Measurements from ENCODE around the gene L3MBTL3.
"Not testable (repeated sequence)": the region's sequence is repeated elsewhere in the genome, so short reads cannot be mapped to it uniquely, and the experiment has no call there.

The L3MBTL3 gene

GRCh38 chr6:130120731-130121130 lies 102.3 kb downstream of the L3MBTL3 start:
- Histone ChIP-seq H3K36me3 (ENCODE audit: insufficient read depth, low read length) (no peaks in the 10 kb centered on the region), H3K9me3 (ENCODE audit: control insufficient read depth, insufficient read depth, low read length) (no peaks in the 10 kb centered on the region), H3K9ac (ENCODE audit: low read depth, low read length) (no peak overlapping the region), H3K4me1 (ENCODE audit: insufficient read depth, low read length) (no peaks in the 10 kb centered on the region)

DNA sequence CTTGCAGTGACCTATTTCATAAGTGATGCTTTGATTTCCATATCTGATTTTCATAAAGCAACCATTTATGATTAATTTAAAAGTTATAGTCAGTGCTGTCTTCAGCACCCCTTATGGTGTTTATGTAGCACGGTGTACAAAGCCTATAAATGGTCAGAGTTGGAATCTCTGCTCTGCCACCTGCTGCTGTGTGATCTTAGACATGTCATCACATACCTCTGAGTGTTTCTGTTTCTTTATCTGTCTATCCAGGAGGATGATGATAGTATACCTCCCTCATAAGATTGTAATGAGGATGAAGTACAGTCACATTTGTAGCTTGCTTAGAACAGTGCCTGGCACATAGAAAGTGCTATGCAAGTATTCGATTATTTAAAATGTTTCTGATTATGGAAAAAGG lies 103.9 kb downstream of the L3MBTL3 start:
- H3K4me1 ChIP-seq (ENCODE audit: insufficient read depth, low read length), result no peaks in the 10 kb centered on the region
- H3K36me3 ChIP-seq (ENCODE audit: insufficient read depth, low read length), result no peaks in the 10 kb centered on the region
- no peaks in the 10 kb centered on the region for H3K9me3 ChIP-seq (ENCODE audit: control insufficient read depth, insufficient read depth, low read length)
- no peak overlapping the region for H3K9ac ChIP-seq (ENCODE audit: low read depth, low read length)

- no peaks in the 10 kb centered on the region for H3K36me3 ChIP-seq (ENCODE audit: insufficient read depth, low read length)
- H3K4me1 ChIP-seq (ENCODE audit: insufficient read depth, low read length), result no peaks in the 10 kb centered on the region
- H3K9ac ChIP-seq (ENCODE audit: low read depth, low read length), result no peak overlapping the region
- no peaks in the 10 kb centered on the region for H3K9me3 ChIP-seq (ENCODE audit: control insufficient read depth, insufficient read depth, low read length)
Measured at GRCh38 chr6:130127195-130127594, 108.8 kb downstream of the L3MBTL3 start.

DNA sequence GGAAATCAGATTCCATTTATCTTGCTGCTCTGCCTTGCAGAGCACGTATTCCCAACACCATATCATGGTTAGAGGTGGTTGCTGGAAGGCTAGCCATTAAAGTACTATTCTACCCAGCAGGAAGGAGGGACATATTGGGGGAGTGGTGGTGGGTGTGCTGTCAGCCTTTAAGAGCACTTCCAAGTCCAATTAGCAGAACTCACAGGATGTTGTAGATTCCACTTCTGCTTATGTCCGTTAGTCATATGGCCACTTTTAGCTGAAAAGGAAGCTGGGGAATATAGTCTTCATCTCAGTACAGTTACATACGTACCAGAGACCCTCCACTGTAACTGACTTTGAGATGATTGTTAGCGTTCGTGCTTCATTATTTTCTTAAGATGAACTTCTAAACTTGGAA lies 109.9 kb downstream of the L3MBTL3 start:
- Histone ChIP-seq H3K36me3 (ENCODE audit: insufficient read depth, low read length) (no peaks in the 10 kb centered on the region), H3K9me3 (ENCODE audit: control insufficient read depth, insufficient read depth, low read length) (no peaks in the 10 kb centered on the region), H3K4me1 (ENCODE audit: insufficient read depth, low read length) (no peaks in the 10 kb centered on the region), H3K9ac (ENCODE audit: low read depth, low read length) (no peak overlapping the region)

GRCh38 chr6:130129762-130130246 lies 111.4 kb downstream of the L3MBTL3 start:
- no peak overlapping the region for H3K9ac ChIP-seq (ENCODE audit: low read depth, low read length)
- no peaks in the 10 kb centered on the region for H3K36me3 ChIP-seq (ENCODE audit: insufficient read depth, low read length)
- H3K9me3 ChIP-seq (ENCODE audit: control insufficient read depth, insufficient read depth, low read length), result no peaks in the 10 kb centered on the region
- H3K4me1 ChIP-seq (ENCODE audit: insufficient read depth, low read length), result no peaks in the 10 kb centered on the region

- Histone ChIP-seq H3K9me3 (ENCODE audit: control insufficient read depth, insufficient read depth, low read length) (no peaks in the 10 kb centered on the region), H3K36me3 (ENCODE audit: insufficient read depth, low read length) (no peaks in the 10 kb centered on the region), H3K4me1 (ENCODE audit: insufficient read depth, low read length) (no peaks in the 10 kb centered on the region), H3K9ac (ENCODE audit: low read depth, low read length) (no peak overlapping the region)
Measured at GRCh38 chr6:130132286-130132701, 113.9 kb downstream of the L3MBTL3 start.

DNA sequence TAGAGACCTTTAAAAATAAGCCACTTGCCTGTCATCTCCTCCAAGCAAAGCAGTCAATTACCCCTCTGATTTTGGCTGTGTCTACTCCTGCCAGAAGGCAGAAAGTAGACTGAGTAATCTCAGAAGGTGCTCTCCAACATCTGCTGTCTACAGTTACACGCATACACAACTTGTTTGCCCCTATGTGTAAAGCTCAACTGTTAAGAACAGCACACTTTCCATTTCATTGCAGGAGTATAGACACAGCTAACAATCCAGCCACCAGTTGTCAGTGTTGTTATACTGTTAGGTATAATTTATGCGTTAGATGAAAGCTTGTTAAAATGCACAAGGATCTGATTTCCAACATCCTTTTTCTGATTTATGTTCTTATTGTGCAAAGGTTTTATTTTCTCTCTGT lies 116.2 kb downstream of the L3MBTL3 start:
- Histone ChIP-seq H3K36me3 (ENCODE audit: insufficient read depth, low read length) (no peaks in the 10 kb centered on the region), H3K9me3 (ENCODE audit: control insufficient read depth, insufficient read depth, low read length) (no peaks in the 10 kb centered on the region), H3K9ac (ENCODE audit: low read depth, low read length) (no peak overlapping the region), H3K4me1 (ENCODE audit: insufficient read depth, low read length) (no peaks in the 10 kb centered on the region)

DNA sequence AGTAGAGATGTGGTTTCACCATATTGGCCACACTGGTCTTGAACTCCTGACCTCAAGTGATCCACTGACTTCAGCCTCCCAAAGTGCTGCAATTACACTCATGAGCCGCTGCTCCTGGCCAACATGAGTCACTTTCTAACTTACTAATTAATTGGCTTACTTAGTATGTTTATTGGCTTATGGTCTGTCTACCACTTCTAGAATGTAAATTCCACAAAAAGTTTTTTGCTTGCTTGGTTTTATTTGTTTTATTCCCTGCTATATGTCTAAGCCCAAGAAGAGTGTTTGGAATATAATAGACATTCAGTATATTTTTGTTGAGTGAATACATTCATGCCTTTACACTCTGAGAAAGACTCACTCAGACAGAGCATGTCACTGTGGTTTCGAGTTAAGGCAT lies 118.4 kb downstream of the L3MBTL3 start:
- H3K9ac ChIP-seq (ENCODE audit: low read depth, low read length), result no peak overlapping the region
- no peaks in the 10 kb centered on the region for H3K4me1 ChIP-seq (ENCODE audit: insufficient read depth, low read length)
- no peaks in the 10 kb centered on the region for H3K9me3 ChIP-seq (ENCODE audit: control insufficient read depth, insufficient read depth, low read length)
- H3K36me3 ChIP-seq (ENCODE audit: insufficient read depth, low read length), result no peaks in the 10 kb centered on the region

DNA sequence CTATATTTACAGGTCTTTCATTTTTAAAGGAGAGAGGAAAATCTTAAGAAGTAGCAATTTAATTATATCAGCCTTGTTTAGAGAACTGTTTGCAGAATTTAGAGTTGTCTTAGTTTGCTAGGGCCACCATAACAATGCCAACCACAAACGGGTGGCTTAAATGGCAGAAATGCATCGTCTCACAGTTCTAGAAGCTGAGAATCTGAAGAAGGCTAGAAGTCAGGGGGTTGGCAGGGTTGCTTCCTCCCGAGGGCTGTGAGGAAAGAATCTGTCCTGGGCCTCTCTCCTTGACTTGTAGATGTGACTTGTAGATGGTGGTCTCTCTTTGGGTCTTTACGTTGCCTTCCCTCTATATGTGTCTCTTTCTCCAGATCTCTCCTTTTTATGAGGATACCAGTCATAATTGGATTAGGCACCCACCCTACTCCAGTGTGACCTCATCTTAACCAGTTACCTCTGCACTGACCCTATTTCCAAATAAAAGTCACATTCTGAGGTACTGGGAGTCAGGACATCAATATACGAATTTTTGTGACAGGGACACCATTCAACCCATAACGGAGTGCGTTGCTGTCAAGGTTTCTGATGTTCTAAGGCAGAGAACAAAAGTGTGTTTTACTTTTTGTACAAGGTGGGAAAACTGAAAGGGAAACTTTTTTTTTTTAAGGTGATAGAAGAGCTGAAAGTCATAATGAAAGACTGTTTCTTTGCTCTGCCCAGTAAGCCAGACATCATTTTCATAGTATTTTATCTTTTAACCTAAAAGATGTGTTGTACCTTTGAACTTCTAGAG lies 119.9 kb downstream of the L3MBTL3 start:
- no peaks in the 10 kb centered on the region for H3K4me1 ChIP-seq (ENCODE audit: insufficient read depth, low read length)
- H3K9ac ChIP-seq (ENCODE audit: low read depth, low read length), result no peak overlapping the region
- H3K9me3 ChIP-seq (ENCODE audit: control insufficient read depth, insufficient read depth, low read length), result no peaks in the 10 kb centered on the region
- no peaks in the 10 kb centered on the region for H3K36me3 ChIP-seq (ENCODE audit: insufficient read depth, low read length)

DNA sequence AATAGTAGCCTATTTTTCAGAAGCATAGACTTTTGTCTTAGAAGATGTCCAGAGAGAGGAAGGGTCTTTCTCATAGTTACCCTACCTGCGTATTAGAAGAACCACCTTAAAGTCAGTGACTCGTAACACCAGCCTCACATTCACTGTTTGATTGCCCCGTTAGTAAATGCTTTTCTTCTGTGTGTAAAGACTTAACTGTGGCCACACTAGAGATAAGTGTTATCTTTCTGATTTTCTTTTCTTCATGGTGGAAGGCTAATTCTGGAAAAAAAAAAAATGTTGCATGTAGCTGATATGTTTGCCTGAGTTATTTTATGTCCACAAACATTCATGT lies 120.5 kb downstream of the L3MBTL3 start:
- Histone ChIP-seq H3K9me3 (ENCODE audit: control insufficient read depth, insufficient read depth, low read length) (no peaks in the 10 kb centered on the region), H3K36me3 (ENCODE audit: insufficient read depth, low read length) (no peaks in the 10 kb centered on the region), H3K9ac (ENCODE audit: low read depth, low read length) (no peak overlapping the region), H3K4me1 (ENCODE audit: insufficient read depth, low read length) (no peaks in the 10 kb centered on the region)

GRCh38 chr6:130140084-130140483 lies 121.7 kb downstream of the L3MBTL3 start:
- H3K9ac ChIP-seq (ENCODE audit: low read depth, low read length), result no peak overlapping the region
- no peaks in the 10 kb centered on the region for H3K4me1 ChIP-seq (ENCODE audit: insufficient read depth, low read length)
- no peaks in the 10 kb centered on the region for H3K9me3 ChIP-seq (ENCODE audit: control insufficient read depth, insufficient read depth, low read length)
- no peaks in the 10 kb centered on the region for H3K36me3 ChIP-seq (ENCODE audit: insufficient read depth, low read length)

GRCh38 chr6:130143709-130144108 lies 125.3 kb downstream of the L3MBTL3 start:
- Histone ChIP-seq H3K9me3 (ENCODE audit: control insufficient read depth, insufficient read depth, low read length) (no peaks in the 10 kb centered on the region), H3K36me3 (ENCODE audit: insufficient read depth, low read length) (no peaks in the 10 kb centered on the region), H3K4me1 (ENCODE audit: insufficient read depth, low read length) (no peaks in the 10 kb centered on the region), H3K9ac (ENCODE audit: low read depth, low read length) (no peak overlapping the region)

DNA sequence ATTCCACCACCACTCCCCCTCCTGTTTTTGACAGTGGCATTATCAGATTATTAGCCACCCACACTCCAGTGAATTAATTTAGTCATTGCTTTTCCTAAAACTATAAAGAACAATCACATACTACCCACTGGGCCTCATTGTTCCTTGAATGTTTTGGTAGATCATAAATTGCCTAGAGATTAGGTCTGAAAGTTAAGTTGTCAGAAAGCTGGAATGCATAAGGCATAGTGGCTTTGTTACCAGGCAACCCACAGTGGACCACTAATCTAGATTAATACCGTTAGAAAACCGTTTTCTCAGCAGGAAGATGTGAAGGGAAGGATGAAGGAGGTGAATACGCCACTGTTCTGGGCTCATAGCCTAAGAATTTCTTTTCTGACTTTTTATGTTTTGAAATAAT lies 128.7 kb downstream of the L3MBTL3 start:
- Histone ChIP-seq H3K4me1 (ENCODE audit: insufficient read depth, low read length) (no peaks in the 10 kb centered on the region), H3K36me3 (ENCODE audit: insufficient read depth, low read length) (no peaks in the 10 kb centered on the region), H3K9ac (ENCODE audit: low read depth, low read length) (no peak overlapping the region), H3K9me3 (ENCODE audit: control insufficient read depth, insufficient read depth, low read length) (no peaks in the 10 kb centered on the region)

GRCh38 chr6:130148181-130148580 lies 129.8 kb downstream of the L3MBTL3 start:
- Histone ChIP-seq H3K9ac (ENCODE audit: low read depth, low read length) (no peak overlapping the region), H3K9me3 (ENCODE audit: control insufficient read depth, insufficient read depth, low read length) (no peaks in the 10 kb centered on the region), H3K36me3 (ENCODE audit: insufficient read depth, low read length) (no peaks in the 10 kb centered on the region), H3K4me1 (ENCODE audit: insufficient read depth, low read length) (peaks cover 6% of the 10 kb centered on the region)

GRCh38 chr6:130149016-130149415 lies 130.6 kb downstream of the L3MBTL3 start:
- not testable (repeated sequence) for H3K4me1 ChIP-seq (ENCODE audit: insufficient read depth, low read length); H3K9ac ChIP-seq (ENCODE audit: low read depth, low read length); H3K9me3 ChIP-seq (ENCODE audit: control insufficient read depth, insufficient read depth, low read length)

More at GRCh38 chr6:130149016-130149415, 130.6 kb downstream of the L3MBTL3 start:
- not testable (repeated sequence) for H3K36me3 ChIP-seq (ENCODE audit: insufficient read depth, low read length)

Data from ES-I3 (cell line).